Rectal smooth muscle tissue (tissue), 1 donor: ENCODE data around the gene EHMT1.

Source experiments
- H3K27ac ChIP-seq: one replicate; pipeline ENCODE4 v1.7.0; 2013; ENCODE audit warnings: low read depth, low read length, inconsistent platforms
- H3K27me3 ChIP-seq: one replicate; pipeline ENCODE4 v1.7.0; 2013; ENCODE audit warnings: low read length; ENCODE audit not compliant: control insufficient read depth, insufficient read depth
- H3K36me3 ChIP-seq: one replicate; pipeline ENCODE4 v1.7.0; 2013; ENCODE audit warnings: low read length; ENCODE audit not compliant: control insufficient read depth, insufficient read depth
- H3K4me1 ChIP-seq: one replicate; pipeline ENCODE4 v1.7.0; 2013; ENCODE audit warnings: low read length; ENCODE audit not compliant: control insufficient read depth, insufficient read depth
- H3K4me3 ChIP-seq: one replicate; pipeline ENCODE4 v1.7.0; 2013; ENCODE audit warnings: low read length
- H3K9ac ChIP-seq: one replicate; pipeline ENCODE4 v1.7.0; 2013; ENCODE audit warnings: low read length

The EHMT1 gene

DNA sequence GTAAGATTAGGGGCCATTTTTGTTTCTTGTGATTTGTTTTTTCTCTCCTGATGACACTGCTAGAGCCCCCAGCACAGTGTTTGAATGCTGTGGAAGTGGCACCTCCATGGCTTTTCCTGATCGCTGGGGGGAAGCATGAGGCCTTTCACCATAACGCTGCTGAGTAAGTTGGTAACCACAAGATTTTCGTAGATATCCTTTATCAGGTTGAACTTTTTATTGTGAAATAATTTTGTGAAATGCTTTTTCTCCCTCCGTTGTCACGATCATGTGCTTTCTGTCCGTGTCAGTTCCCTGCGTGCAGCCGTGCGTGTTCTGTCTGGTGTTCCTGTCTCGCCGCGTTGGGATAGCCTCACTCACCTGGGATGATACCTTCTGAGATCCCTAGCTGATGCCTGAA lies 59.4 kb downstream of the EHMT1 start:
- H3K4me3 ChIP-seq, result no peak overlapping the region
- no peak overlapping the region for H3K9ac ChIP-seq
- peaks cover 3% of the 10 kb centered on the region for H3K36me3 ChIP-seq
- H3K27ac ChIP-seq, result no peak overlapping the region
- H3K27me3 ChIP-seq, result no peaks in the 10 kb centered on the region
- H3K4me1 ChIP-seq, result peaks cover 22% of the 10 kb centered on the region

DNA sequence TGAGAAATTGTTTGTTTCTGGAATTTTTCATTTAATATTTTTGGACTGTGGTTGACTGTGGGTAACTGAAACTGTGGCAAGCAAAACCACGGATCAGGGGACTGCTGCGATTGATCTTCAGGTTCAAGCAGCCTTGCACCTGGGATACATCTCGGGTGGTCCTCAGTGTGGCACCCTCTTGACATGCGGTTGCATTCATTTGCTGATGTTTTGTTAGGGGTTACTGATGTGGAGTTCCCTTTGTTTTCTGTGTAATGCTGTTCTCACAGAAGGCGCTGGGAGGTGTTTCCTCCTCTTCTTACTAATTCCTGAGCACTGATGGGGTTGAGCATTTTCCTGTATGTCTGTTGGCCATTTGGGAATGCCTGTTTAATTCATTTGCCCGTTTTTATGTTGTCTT lies 60.4 kb downstream of the EHMT1 start:
- peaks cover 12% of the 10 kb centered on the region for H3K4me1 ChIP-seq
- H3K4me3 ChIP-seq, result no peak overlapping the region
- H3K36me3 ChIP-seq, result no peaks in the 10 kb centered on the region
- no peak overlapping the region for H3K9ac ChIP-seq
- no peaks in the 10 kb centered on the region for H3K27me3 ChIP-seq
- no peak overlapping the region for H3K27ac ChIP-seq

DNA sequence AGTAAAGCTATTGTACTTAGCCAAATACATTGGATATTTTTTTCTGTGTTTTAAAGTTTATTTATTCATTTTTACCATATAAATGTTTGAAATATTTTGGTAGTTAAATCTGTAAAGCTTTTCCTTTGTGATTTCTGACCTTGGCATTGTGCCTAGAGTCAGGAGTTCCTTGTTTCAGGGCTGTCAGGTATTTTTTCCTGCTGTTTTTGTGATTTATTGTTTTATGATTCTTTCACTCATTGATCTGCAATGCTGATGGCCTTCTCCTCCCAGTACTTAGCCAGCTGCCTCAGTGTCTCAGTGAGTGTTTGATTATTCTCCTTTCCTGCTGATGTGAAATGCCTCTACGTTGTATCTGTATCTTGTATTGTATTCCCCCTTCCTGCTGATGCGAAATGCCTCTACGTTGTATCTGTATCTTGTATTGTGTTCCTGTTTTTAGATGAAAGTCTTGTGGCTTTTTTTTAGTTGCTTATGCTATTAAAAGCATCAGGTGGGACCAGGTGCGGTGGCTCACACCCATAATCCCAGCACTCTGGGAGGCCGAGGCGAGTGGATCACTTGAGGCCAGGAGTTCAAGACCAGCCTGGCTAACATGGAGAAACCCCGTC lies 61.0 kb downstream of the EHMT1 start:
- Histone ChIP-seq H3K4me3 (no peak overlapping the region), H3K36me3 (no peaks in the 10 kb centered on the region), H3K9ac (no peak overlapping the region), H3K27me3 (no peaks in the 10 kb centered on the region), H3K4me1 (peaks cover 7% of the 10 kb centered on the region), H3K27ac (no peak overlapping the region)

DNA sequence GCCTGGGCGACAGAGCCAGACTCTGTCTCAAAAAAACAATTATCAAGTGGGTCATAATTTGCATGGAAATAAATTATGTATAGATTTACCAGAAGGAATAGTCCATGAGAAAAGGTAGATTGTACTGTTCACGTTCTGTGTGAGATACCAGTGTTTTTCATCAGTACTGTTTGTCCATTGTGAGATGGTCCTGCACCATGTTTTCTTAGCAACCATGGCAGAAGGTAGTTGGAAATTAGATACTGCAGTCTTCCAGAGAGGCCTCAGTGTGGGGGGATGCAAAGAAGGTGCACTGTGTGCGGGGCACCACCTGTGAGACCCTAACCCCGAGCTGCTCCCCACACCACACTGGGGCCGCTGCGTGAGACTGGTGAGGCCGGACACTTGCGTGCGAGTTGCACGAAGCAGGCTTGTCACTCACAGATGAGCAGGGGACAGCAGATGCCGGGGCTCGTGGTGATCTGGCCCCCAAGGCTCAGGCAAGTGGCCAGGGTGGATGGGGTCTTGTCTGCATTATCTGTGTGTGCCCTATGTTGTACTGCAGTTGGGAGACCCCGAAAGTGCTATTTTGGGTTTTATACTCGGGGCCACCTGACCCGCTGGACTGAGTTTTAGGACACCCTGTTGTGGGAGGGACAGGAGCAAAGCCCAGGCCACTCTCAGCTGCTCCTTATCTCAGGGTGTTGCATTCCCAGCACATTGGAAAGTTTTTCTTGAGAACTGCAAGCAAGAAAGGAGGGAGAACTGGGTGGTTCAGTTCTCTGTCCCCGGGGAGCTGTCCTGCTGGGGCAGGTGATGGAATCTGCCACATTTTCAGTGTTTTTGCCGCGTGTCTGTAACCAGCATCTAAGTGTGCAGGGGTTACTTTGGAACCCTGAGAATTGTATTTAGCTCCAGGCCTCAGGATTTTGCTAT lies 61.9 kb downstream of the EHMT1 start:
- Histone ChIP-seq H3K4me1 (peaks cover 4% of the 10 kb centered on the region), H3K9ac (no peak overlapping the region), H3K36me3 (no peaks in the 10 kb centered on the region), H3K27me3 (no peaks in the 10 kb centered on the region), H3K4me3 (no peak overlapping the region), H3K27ac (no peak overlapping the region)

DNA sequence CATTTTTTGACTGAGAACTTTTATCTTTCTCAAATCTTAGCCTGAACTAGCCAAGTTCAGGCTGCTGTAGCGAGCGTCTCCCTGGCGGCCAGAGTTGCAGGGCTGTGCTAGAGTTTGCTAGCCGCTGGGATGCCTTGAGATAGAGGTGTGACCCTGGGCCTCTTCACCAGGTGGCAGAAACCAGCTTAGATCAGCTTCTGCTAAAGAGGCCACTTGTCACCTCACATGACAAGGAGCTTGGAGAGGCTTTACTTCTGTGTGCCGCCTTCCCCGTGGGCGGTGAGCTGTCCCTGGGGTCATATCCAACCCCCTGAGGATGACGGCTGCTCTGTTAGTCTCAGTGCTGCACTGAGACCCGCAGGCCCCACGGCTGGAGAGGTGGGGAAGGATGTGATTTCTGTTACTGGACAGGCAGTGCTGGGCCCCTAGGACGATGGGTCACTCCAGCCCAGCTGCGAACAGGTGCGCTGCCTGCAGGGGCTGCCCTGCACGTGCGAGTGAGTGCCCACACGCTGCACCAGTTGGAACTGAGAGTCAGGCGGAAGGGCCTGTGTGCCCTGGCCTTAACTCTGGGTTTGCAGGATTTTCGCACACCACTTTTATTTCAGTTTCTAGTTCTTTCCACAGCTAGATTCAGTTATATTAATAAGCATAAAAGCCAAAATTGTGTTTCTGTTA lies 63.8 kb downstream of the EHMT1 start:
- Histone ChIP-seq H3K9ac (no peak overlapping the region), H3K4me1 (peaks cover 4% of the 10 kb centered on the region), H3K36me3 (no peaks in the 10 kb centered on the region), H3K27me3 (no peaks in the 10 kb centered on the region), H3K4me3 (no peak overlapping the region), H3K27ac (no peak overlapping the region)

DNA sequence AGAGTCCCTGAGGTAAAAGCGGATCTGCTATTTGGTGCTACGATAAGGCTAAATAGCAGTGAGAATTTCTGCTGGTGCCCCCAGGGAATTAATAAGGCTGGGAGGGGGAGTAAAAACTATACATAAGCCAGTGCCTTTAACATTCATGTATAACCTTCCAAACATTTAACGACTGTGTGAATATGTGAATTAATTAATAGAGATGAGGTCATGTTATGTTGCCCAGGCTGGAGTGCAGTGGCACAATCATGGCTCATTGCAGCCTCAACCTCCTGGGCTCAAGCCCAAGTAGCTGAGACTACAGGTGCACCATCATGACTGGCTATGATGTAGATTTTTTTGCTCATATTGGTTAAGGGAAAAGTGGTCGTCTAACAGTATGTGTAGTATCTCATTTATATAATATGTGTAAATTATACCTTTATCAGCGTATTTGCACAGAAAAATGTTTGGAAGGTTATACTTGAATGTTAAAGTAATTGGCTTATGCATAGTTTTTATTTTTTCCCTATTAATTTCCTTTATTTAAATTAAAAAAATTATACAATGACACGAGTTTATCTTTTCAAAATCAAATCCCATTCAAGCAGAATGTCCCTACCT lies 64.6 kb downstream of the EHMT1 start:
- Histone ChIP-seq H3K27ac (no peak overlapping the region), H3K4me1 (peaks cover 4% of the 10 kb centered on the region), H3K36me3 (no peaks in the 10 kb centered on the region), H3K9ac (no peak overlapping the region), H3K4me3 (no peak overlapping the region), H3K27me3 (no peaks in the 10 kb centered on the region)

DNA sequence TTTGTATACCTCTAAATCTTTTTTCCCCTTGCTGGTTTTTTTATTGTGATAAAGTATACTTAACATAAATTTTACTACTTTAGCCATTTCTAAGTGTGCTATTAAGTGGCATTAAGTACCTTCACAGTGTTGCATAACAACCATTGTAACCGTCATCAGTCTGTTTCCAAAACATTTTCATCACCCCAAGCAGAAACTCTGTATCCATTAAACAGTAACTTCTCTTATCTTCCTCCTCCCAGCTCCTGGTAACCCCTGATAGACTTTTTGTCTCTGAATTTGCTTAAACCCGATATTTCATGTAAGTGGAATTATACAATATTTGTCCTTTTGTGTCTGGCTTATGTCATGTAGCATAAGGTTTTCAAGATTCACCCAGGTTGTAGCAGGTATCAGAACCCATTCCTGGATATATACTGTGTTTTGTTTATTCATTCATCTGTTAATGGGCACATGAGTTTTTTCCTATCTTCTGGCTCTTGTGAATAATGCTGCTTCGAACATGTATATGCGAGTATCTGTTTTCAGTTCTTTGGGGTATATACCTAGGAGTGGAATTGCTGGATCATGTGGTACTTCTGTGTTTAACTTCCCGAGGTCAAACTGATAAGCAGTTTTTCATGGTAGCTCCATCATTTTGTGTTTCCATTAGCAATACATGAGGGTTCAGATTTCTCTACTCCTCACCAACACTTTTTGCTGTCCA lies 66.4 kb downstream of the EHMT1 start:
- H3K27me3 ChIP-seq, result no peaks in the 10 kb centered on the region
- H3K27ac ChIP-seq, result no peak overlapping the region
- H3K4me3 ChIP-seq, result no peak overlapping the region
- H3K9ac ChIP-seq, result no peak overlapping the region
- peaks cover 4% of the 10 kb centered on the region for H3K4me1 ChIP-seq
- H3K36me3 ChIP-seq, result no peaks in the 10 kb centered on the region

DNA sequence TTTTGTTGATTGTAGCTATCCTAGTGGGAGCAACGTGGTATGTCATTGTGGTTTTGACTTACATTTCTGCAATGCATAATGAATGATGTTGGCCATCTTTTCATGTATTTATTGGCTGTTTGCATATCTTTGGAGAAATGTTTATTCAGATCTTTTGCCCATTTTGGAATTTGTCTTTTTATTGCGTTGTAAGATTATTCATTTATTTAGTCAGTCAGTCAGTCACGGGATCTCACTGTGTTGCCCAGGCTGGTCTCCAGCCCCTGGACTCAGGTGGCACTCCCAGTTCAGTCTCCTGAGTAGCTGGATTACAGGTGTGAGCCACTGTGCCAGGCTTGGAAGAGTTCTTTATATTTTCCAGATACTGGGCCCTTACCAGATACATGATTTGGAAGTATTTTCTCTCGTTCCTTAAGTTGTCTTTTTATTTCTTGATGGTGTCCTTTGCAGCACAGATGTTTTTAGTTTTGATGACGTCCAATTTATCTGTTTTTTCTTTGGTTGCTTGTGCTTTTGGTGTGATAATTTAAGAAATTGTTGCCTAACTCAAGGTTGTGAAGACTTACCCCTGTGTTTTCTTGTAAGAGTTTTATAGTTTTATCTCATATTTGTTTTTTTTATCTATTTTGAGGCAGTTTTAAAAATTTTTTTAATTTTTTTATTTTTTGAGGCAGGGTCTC lies 67.1 kb downstream of the EHMT1 start:
- Histone ChIP-seq H3K36me3 (no peaks in the 10 kb centered on the region), H3K4me3 (no peak overlapping the region), H3K27me3 (no peaks in the 10 kb centered on the region), H3K9ac (no peak overlapping the region), H3K27ac (no peak overlapping the region), H3K4me1 (peaks cover 4% of the 10 kb centered on the region)

DNA sequence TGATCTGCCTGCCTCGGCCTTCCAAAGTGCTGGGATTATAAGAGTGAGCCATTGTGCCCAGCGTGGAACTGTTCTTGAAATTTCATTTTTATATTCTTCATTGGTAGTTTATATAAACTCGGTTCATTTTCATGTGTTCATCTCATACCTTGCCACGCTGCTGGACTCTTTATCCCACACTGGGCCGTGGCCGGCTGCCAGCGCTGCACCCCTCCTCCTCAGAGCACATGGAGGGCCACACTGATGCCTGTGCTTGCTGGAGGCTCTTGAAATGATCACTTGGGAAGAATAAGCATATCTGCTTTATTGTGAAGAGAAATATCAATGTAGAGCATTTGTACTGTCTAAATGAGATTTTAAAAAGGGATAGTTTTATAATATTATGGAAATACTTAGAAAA lies 69.5 kb downstream of the EHMT1 start:
- Histone ChIP-seq H3K4me1 (no peaks in the 10 kb centered on the region), H3K27me3 (no peaks in the 10 kb centered on the region), H3K9ac (no peak overlapping the region), H3K36me3 (no peaks in the 10 kb centered on the region), H3K27ac (no peak overlapping the region), H3K4me3 (no peak overlapping the region)

DNA sequence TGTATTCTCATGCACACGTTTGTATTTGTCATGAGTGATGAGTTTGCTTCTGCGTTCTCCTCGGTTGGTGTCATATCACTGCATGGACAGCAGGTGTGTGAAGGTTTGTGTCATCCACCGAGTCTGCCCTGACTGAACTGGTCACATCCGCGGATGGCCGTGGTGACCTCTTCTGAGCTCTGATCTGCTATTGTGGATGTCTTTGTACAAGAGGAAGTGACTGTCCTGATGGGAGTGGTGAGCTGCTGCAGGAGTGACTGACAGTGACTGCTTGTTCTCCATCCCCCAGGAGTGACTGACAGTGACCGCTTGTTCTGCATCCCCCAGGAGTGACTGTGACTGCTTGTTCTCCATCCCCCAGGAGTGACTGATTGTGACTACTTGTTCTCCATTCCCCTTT lies 69.9 kb downstream of the EHMT1 start:
- no peak overlapping the region for H3K4me3 ChIP-seq
- H3K27ac ChIP-seq, result no peak overlapping the region
- no peaks in the 10 kb centered on the region for H3K36me3 ChIP-seq
- H3K9ac ChIP-seq, result no peak overlapping the region
- no peaks in the 10 kb centered on the region for H3K4me1 ChIP-seq
- no peaks in the 10 kb centered on the region for H3K27me3 ChIP-seq

DNA sequence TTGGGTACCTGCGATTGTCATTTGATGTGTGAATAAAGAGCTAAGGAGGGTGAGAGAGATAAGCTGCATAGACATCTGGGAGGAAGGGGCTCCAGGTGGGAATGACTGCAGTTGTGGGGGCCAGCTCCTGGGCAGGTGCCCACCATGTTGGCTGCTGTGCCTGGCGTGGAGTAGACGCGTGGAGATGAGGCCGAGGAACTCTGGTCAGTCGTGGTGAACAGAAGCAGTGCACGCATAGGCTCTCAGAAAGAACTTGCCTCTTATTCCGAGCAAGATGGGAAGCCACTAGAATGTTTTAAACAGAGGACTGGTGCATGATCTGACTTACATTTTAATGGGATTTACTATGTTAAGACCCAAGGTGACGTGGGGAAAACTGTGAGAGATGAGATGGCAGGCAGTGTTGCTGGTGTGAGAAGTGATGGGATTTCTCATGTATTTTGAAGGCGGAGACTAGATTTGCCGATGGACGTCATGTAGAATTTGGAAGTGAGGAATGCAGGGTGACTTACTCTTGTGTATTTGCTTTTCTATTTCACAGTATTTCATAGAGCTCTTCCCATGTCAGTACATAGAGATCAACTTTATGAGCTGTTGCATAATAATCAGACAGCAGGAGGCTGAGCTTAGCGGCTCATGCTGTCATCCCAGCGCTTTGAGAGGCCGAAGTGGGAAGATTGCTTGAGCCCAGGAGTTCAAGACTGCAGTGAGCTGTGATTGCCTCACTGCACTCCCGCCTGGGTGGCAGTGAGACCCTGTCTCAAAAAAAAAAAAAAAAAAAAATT lies 71.1 kb downstream of the EHMT1 start:
- Histone ChIP-seq H3K27me3 (no peaks in the 10 kb centered on the region), H3K36me3 (no peaks in the 10 kb centered on the region), H3K9ac (no peak overlapping the region), H3K27ac (no peak overlapping the region), H3K4me1 (no peaks in the 10 kb centered on the region), H3K4me3 (no peak overlapping the region)
